HG03175 (cell line): Measurements from ENCODE around the gene BMPR2.
"Not testable (repeated sequence)": the region's sequence is repeated elsewhere in the genome, so short reads cannot be mapped to it uniquely, and the experiment has no call there.

Experiments used
- ATAC-seq: cut with Tn5 transposase; IDR thresholded peaks from one replicate; pipeline ENCODE4 v1.9.1; 2021; ENCODE audit warnings: mild to moderate bottlenecking, moderate library complexity; ENCODE audit not compliant: unreplicated experiment

Gene BMPR2

DNA sequence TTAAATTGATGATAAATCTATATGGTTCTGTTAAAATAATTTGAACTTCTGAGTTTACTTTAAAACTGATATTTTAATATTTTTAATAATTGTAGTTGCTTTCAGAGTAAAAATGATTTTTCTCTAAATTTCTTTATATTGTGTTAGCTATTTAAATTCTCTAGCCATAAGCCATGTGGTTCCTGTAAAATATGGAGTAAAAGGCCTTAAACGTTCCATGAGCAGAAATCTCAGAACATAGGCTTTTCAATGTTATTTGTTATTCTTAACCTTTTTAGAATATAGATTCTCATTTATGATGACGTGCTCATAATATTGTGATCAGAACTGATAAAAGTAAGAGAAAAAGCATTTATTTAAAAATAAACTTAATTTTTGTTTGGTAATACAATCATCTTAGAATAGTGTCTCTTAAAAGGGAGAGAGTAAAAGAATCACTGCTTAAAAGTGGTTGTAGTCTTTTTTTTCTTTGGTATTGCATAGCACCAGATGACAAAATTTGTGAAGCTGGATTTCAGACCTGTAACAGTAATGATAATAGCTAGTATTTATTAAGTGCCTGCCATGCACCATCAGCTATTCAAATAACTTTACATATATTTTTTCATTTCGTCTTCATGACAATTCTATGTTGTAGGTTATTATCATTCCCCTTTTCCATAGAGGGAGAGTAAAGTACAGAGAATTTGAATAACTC is 2.7 kb downstream of the BMPR2 start:
- no peak for ATAC-seq

DNA sequence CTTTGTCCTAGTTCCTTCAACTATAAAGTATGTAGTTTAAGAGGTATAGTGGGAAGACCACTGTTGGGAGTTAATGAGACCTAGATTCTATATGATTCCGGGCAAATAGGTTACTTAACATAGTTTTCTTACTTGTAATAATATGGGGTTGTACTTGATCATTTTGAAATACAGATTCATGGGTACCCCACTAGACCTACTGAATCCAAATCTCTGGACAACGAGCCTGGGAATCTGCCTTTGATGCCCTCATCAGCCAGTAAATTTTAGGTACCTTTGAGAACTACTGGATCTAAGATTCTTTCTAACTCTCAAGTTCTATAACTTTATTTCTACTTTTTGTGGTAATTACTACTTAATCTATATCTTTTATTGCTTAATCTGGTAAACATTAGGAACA is 6.6 kb downstream of the BMPR2 start:
- ATAC-seq = no peak

GRCh38 chr2:202386495-202386894 is 10.4 kb downstream of the BMPR2 start:
- ATAC-seq = not testable (repeated sequence)

DNA sequence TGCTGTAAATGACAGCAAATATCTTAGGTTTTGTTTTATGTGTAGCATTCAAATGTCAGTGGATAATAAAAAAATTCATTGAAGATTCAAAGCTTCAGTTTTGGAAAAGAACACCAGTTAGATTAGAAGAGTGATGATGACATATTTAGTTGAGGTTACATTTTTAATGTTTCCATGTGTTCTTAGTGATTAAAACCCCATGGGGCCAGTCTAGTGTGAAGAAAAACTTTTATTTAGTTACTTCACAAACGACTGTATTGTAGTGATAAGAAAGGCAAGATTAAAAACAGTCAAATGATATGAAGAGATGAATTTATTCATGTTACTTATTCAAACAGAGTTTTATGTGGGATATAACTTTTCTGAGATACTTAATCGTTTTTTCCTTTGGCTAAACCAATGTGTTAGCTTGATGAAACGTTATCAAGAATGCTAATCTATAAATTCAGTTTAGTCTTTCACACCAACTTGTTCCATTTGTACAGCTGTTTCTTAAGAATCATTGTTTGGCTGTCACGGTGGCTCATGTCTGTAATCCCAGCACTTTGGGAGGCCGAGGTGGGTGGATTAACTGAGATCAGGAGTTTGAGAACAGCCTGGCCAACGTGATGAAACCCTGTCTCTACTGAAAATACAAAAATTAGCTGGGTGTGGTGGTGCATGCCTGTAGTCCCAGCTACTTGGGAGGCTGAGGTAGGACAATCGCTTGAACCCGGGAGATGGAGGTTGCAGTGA is 11.6 kb downstream of the BMPR2 start:
- ATAC-seq = no peak

DNA sequence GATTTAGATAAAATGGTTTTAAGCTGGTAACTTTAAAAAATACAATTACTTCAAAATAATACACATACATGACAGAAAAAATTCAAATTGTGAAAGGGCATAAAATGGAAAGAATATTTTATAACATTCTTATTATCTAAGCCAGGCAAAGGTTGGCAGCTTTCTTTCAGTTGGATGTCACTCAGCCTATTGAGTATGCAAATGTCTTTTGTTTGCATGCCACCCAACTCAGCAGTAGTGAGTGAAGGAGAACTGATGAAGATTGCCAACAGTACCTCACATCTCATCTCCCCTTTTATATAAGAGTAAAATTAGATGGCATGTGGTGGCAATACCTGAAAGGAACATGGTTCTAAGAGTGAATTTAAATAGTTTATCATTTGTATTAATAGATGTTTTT is 24.8 kb downstream of the BMPR2 start:
- no peak for ATAC-seq

DNA sequence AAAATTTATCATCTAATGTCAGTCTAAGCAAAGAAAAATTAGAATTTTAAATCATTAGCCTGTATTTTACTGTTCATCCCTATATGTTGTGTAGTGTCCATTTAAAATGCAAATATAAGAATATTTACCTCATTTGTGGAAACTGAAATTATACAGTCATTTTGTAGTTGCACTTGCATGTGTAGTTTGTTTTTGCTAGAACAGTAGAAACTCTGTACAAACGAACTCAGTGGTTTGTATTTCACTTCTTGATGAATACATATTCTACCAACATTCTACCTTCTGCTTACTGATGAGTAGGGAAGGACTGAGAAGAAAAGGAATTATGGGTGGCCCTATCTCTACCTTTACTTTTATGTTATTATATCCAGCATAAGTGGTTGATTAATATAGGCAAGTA is 29.7 kb downstream of the BMPR2 start:
- ATAC-seq = no peak

DNA sequence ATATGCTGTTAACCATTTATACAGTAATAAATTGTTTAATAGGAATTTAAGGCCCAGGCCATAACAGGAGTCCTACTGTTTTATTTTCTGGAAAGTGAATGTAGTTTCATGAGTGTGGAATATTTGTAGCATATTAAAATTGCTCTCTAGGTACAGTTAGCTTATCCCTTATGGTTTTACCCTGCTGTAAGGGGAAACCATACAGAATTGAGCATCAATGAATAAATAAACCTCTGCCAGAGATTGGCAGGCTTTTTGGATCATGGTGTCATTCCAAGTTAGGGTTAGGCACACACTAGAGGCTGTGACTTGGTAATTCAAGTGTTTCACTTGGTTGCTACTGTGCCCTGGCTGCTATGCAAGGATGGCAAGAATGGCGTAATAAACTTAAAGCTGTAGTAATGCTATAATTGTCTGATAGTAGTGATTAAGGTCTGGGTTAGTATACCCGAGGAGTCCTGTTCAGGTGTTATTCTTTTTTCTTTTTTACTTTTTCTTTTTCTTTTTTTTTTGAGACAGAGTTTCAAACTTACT is 30.4 kb downstream of the BMPR2 start:
- ATAC-seq = no peak

GRCh38 chr2:202408546-202409140 is 32.5 kb downstream of the BMPR2 start:
- no peak for ATAC-seq

DNA sequence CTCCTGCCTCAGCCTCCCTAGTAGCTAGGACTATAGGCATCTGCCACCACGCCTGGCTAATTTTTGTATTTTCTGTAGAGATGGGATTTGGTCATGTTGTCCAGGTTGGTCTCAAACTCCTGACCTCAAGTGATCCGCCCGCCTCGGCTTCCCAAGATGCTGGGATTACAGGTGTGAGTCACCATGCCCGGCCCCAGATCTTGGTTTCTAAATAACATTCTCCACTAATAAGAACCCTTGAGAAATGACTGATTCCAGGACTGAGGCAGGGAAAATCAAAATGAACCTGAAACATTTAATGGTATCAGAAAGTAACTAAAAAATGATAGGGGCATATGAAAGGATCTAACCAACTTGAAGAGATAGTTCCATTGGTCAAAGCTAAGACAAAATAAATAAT is 34.0 kb downstream of the BMPR2 start:
- ATAC-seq = no peak

- ATAC-seq = no peak
Observed at GRCh38 chr2:202411097-202411496, 35.0 kb downstream of the BMPR2 start.

GRCh38 chr2:202418027-202418426 is 41.9 kb downstream of the BMPR2 start:
- no peak for ATAC-seq

DNA sequence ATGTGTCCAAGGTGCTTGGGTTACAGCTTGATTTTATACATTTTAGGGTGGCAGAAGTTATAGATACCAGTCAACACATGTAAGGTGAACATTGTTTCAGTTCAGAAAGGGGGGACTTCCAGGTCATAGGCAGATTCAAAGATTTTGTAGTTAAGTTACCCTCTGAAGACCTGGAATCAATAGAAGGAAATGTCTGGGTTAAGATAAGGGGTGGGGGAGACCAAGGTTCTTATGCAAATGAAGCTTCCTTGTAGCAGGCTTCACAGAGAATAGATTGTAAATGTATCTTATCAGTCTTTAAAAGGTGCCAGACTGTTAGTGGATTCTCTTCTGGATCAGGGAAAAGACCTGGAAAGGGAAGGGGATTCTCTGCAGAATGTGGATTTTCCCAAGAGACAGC is 42.4 kb downstream of the BMPR2 start:
- no peak for ATAC-seq

GRCh38 chr2:202423139-202423538 is 47.0 kb downstream of the BMPR2 start:
- ATAC-seq = no peak

GRCh38 chr2:202425036-202425435 is 48.9 kb downstream of the BMPR2 start:
- ATAC-seq = no peak

DNA sequence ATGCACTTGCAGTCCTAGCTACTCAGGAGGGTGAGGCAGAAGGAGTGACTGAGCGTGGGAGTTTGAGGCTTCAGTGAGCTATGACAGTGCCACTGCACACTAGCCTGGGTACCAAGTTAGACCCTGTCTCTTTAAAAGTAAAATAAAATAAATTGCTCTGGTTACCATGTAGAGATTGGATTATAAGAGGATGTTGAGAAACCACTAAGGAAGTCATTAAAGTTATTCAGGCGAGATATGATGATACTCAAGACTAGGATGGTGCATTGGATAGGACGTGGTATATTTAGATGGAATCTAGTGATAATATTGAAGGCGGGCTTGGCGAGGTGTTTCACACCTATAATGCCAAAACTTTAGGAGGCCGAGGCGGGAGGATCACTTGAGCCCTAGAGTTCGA is 50.6 kb downstream of the BMPR2 start:
- ATAC-seq = no peak

DNA sequence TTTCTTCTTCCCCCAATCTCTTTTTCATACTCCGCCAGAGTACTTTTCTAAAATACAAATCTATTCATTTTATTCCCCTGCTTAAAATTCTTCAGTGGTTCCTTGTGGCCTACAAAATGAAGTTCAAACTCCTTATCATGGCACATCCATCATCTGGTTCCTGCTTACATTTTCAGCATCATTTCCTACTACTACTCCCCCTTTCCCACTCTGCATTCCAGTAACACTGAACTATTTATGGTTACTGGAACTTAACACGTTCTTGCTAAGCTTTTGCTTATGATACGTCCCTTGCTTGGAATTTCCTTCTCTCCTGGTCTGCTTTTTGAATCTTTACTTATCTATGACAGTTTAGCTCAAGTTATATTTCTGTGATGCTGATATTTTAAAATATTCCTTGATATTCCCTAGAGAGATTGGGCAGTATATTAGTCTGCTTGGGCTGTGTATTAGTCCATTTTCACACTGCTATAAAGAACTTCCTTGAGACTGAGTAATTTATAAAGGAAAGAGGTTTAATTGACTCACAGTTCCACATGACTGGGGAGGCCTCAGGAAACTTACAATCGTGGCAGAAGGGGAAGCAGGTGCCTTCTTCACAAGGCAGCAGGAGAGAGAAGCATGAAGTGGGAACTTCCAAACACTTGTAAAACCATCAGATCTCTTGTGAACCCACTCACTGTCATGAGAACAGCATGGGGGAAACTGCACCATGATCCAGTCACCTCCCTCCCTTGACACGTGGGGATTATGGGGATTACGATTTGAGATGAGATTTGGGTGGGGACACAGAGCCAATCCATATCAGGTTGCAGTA is 53.2 kb downstream of the BMPR2 start:
- no peak for ATAC-seq

DNA sequence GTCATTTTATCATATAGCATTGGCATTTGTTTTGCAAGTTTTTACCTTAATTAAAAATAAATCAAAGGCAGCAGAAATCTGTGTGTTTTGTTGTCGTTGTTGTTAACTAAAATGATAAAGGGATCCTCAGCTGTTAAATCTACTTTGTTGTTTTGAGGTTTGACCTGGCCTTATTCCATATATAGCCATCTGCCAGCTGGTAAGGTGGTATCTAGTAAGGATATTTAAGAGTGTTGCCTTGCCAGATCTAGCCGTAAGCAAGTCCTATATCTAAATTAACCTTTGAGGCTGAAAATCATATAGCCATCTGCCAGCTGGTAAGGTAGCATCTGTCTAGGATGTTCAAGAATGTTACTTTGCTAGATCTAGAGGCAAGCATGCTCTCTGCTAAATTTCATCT is 56.6 kb downstream of the BMPR2 start:
- no peak for ATAC-seq

- ATAC-seq = no peak
Observed at GRCh38 chr2:202434472-202434871, 58.3 kb downstream of the BMPR2 start.

GRCh38 chr2:202436626-202437025 is 60.5 kb downstream of the BMPR2 start:
- ATAC-seq = no peak

DNA sequence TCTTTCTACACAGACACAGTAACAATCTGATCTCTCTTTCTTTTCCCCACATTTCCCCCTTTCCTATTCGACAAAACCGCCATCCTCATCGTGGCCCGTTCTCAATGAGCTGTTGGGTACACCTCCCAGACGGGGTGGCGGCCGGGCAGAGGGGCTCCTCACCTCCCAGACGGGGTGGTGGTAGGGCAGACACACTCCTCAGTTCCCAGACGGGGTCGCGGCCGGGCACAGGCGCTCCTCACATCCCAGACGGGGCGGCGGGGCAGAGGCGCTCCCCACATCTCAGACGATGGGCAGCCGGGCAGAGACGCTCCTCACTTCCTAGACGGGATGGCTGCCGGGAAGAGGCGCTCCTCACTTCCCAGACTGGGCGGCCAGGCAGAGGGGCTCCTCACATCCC is 64.0 kb downstream of the BMPR2 start:
- not testable (repeated sequence) for ATAC-seq

GRCh38 chr2:202442882-202443281 is 66.8 kb downstream of the BMPR2 start:
- ATAC-seq = no peak
